Upper lobe of left lung (tissue), 6 donors: Measurements from ENCODE around the gene OR10A6. TPM values are rescaled to one million over a fixed set of nuclear protein-coding genes. Genes with fewer than 3 reads are reported as not detected.

ENCODE experiments used
- ATAC-seq, 2 donors: fragments of 200-7000 bp; cut with Tn5 transposase; one replicate each; pipeline ENCODE4 v1.9.1; 2022; ENCODE audit warnings: mild to moderate bottlenecking in 2 of 2, moderate library complexity in 2 of 2; ENCODE audit not compliant: low FRiP score in 2 of 2
- DNase-seq, 2 donors: peaks; one replicate each; pipeline ENCODE4 v3.0.0-alpha.2; 2019 to 2020
- H3K27ac ChIP-seq, 4 donors: fragments of 200-600 bp; sonication (generic); one replicate each; pipeline ENCODE4 v1.5.1; 2016 to 2019
- H3K27me3 ChIP-seq, 4 donors: fragments of 200-600 bp; sonication (generic); one replicate each; pipeline ENCODE4 v1.5.1; 2017 to 2019
- H3K36me3 ChIP-seq, 4 donors: fragments of 200-600 bp; sonication (generic); one replicate each; pipeline ENCODE4 v1.5.1; 2016 to 2019
- H3K4me1 ChIP-seq, 4 donors: fragments of 200-600 bp; sonication (generic); one replicate each; pipeline ENCODE4 v1.5.1; 2018 to 2019
- H3K4me3 ChIP-seq, 4 donors: fragments of 200-600 bp; sonication (generic); one replicate each; pipeline ENCODE4 v1.5.1; 2017 to 2019; ENCODE audit warnings: mild to moderate bottlenecking in 2 of 4, moderate library complexity in 1 of 4
- H3K9me3 ChIP-seq, 4 donors: fragments of 200-600 bp; sonication (generic); one replicate each; pipeline ENCODE4 v1.5.1; 2018 to 2019
- EP300 ChIP-seq, 4 donors: sonication (generic); formaldehyde crosslinking; IDR thresholded peaks; one replicate each; pipeline ENCODE4 v1.5.1; 2017; ENCODE audit warnings: antibody characterized with exemption in 4 of 4, control low read depth in 2 of 4
- POLR2A ChIP-seq, 4 donors: fragments of 450-650 bp; IDR thresholded peaks; one replicate each; pipeline ENCODE4 v1.5.1; 2016 to 2017; ENCODE audit warnings: antibody characterized with exemption in 4 of 4, mild to moderate bottlenecking in 2 of 4
- POLR2AphosphoS5 ChIP-seq, 2 donors: sonication (generic); formaldehyde crosslinking; IDR thresholded peaks; one replicate each; pipeline ENCODE4 v1.5.1; 2017; ENCODE audit warnings: antibody characterized with exemption in 2 of 2
- WGBS, 2 donors: methylation state at CpG; one replicate each; pipeline ENCODE4 v1.1.5; 2017 to 2018; 5-methylcytosine and 5-hydroxymethylcytosine counted together
- total RNA-seq, 6 donors: library from RNA; depleted of rRNA in 4 of 6; stranded (reverse); fragments of >200 nt in 4 of 6; gene quantifications; one replicate each; pipeline versions ENCODE4 v1.1.0 to v1.2.1, GENCODE V29; 2016 to 2021
- TF ChIP-seq, protein P1 (sequence below), 6 experiments: fragments of 450-650 bp in 4 of 6; fragments of 200-600 bp in 2 of 6; sonication (generic) in 2 of 6; IDR thresholded peaks; one replicate each; pipeline ENCODE4 v1.5.1; 2016 to 2019; ENCODE audit warnings: antibody characterized with exemption in 6 of 6
- donor health status: DM: no; HTN: no; CAD: no; lungs with moderate emphysema.
- donor health status: DM: no; HTN: yes; CAD: no; lungs with severe emphysema.

The OR10A6 gene
- total RNA-seq, 6 donors from 2014 or later = not detected

DNA sequence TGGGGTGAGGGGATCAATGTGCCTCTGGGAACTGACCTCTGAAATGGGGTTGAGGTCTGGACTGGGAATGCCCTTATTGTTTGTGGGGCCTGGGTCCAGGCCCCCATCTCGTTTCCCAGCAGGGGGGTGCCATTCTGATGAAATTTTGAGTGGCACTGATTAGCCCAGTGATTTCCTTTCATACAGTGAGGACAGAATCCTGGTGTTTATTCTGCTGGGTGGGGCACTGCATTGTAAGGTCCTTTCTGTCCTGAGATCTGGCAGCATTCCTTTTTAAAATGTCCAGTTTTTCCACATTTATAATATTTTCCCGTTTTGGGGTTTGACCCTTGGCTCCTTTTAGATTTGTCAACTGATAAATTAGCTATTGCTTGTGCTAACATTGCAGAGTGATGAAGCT is 27.1 kb downstream of the OR10A6 start:
- no peak for ATAC-seq
- no peak overlapping the region for H3K27ac ChIP-seq
- no peaks in the 10 kb centered on the region for H3K27me3 ChIP-seq
- peak overlapping the region in 2 of 4 donors; percentile 4 to 33 for H3K4me3 ChIP-seq
- no peaks in the 10 kb centered on the region for H3K36me3 ChIP-seq
- WGBS, 2 donors = 24 to 32% methylated on average over 2 of the region's 2 CpGs
- H3K4me1 ChIP-seq = no peaks in the 10 kb centered on the region
- H3K9me3 ChIP-seq = no peaks in the 10 kb centered on the region
- no peak for DNase-seq
- TF ChIP-seq POLR2A (IDR thresholded peaks at IDR 0.05) (no peak), EP300 (IDR thresholded peaks at IDR 0.05) (no peak), POLR2AphosphoS5 (IDR thresholded peaks at IDR 0.05) (no peak)
- TF ChIP-seq, protein P1, sequence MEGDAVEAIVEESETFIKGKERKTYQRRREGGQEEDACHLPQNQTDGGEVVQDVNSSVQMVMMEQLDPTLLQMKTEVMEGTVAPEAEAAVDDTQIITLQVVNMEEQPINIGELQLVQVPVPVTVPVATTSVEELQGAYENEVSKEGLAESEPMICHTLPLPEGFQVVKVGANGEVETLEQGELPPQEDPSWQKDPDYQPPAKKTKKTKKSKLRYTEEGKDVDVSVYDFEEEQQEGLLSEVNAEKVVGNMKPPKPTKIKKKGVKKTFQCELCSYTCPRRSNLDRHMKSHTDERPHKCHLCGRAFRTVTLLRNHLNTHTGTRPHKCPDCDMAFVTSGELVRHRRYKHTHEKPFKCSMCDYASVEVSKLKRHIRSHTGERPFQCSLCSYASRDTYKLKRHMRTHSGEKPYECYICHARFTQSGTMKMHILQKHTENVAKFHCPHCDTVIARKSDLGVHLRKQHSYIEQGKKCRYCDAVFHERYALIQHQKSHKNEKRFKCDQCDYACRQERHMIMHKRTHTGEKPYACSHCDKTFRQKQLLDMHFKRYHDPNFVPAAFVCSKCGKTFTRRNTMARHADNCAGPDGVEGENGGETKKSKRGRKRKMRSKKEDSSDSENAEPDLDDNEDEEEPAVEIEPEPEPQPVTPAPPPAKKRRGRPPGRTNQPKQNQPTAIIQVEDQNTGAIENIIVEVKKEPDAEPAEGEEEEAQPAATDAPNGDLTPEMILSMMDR (IDR thresholded peaks at IDR 0.05) = no peak

DNA sequence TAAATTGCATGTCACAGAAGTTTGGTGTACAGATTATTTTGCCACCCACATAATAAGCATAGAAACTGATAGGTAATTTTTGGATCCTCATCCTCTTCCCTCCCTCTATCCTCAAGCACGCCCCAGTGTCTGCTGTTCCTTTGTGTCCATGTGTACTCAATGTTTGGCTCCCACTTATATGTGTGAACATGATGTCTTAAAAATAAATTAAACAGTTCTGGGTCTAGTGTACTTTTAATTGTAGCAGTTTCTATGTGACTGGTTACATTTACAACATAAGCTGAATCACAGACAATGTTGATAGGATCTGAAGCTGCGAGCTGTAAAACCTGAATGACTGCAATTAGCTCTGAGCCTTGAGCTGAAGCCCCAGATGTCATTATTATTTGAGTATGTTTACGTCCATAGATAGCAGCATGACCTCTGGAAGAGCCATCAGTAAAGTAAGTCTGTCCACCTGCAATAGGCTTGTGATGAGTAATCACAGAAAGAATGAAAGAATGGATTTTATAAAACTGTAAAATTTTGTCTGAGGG is 29.7 kb downstream of the OR10A6 start:
- H3K9me3 ChIP-seq = no peaks in the 10 kb centered on the region
- DNase-seq (no peak), ATAC-seq (no peak)
- no peaks in the 10 kb centered on the region for H3K27me3 ChIP-seq
- TF ChIP-seq POLR2AphosphoS5 (IDR thresholded peaks at IDR 0.05) (no peak), POLR2A (IDR thresholded peaks at IDR 0.05) (no peak), EP300 (IDR thresholded peaks at IDR 0.05) (no peak)
- TF ChIP-seq, protein P1 (IDR thresholded peaks at IDR 0.05) = no peak
- 57 to 59% methylated on average over 3 of the region's 3 CpGs for WGBS, 2 donors
- H3K27ac ChIP-seq = no peak overlapping the region
- no peaks in the 10 kb centered on the region for H3K36me3 ChIP-seq
- H3K4me3 ChIP-seq = no peak overlapping the region
- no peaks in the 10 kb centered on the region for H3K4me1 ChIP-seq

DNA sequence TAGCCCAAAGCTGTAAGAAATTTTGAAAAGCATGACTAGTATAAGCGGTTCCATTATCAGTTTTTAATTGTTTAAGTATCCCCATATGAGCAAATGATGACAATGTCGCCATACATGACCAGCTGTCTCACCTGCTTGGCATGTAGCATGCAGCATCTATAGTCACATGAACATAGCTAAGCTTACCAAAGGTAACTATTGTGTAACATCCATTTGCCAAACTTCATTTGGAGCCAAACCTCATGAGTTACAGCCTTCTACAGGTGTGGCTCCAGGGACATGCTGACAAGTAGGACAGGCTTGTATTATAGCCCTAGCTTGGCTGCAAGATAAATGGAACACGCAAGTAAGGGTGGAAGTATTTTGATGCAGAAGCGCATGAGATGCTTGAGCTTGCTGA is 30.4 kb downstream of the OR10A6 start:
- Histone ChIP-seq H3K27me3 (no peaks in the 10 kb centered on the region), H3K27ac (no peak overlapping the region), H3K36me3 (no peaks in the 10 kb centered on the region), H3K4me1 (no peaks in the 10 kb centered on the region), H3K9me3 (no peaks in the 10 kb centered on the region), H3K4me3 (no peak overlapping the region)
- TF ChIP-seq EP300 (IDR thresholded peaks at IDR 0.05) (no peak), POLR2A (IDR thresholded peaks at IDR 0.05) (no peak), POLR2AphosphoS5 (IDR thresholded peaks at IDR 0.05) (no peak)
- TF ChIP-seq, protein P1 (IDR thresholded peaks at IDR 0.05) = no peak
- DNase-seq = no peak
- no peak for ATAC-seq
- 92 to 94% methylated on average over 4 of the region's 4 CpGs for WGBS, 2 donors

DNA sequence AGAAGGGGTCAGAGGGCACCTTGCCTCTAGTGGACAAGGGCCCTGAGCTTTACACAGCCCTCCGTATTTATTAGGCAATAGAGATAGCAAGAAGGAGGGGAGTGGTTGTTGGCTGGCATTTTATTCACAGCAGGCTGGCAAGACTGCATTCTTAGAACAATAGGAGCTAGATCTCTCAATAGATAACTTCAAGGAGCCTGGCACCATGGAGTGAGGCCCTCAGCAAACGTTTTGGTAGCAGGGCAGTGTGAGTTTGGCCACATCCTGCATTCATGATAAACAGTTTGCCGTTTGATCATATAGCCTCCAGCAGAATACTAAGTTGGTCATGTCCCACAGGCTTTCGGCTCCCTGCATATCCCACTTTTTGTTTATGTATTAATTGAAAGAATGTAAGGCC is 31.6 kb downstream of the OR10A6 start:
- Histone ChIP-seq H3K27ac (no peak overlapping the region), H3K36me3 (no peaks in the 10 kb centered on the region), H3K4me1 (no peaks in the 10 kb centered on the region), H3K27me3 (no peaks in the 10 kb centered on the region), H3K4me3 (no peak overlapping the region), H3K9me3 (no peaks in the 10 kb centered on the region)
- TF ChIP-seq POLR2AphosphoS5 (IDR thresholded peaks at IDR 0.05) = no peak
- TF ChIP-seq, protein P1 (IDR thresholded peaks at IDR 0.05) = no peak
- 50 to 56% methylated on average over 4 of the region's 4 CpGs for WGBS, 2 donors
- ATAC-seq (no peak), DNase-seq (no peak)

DNA sequence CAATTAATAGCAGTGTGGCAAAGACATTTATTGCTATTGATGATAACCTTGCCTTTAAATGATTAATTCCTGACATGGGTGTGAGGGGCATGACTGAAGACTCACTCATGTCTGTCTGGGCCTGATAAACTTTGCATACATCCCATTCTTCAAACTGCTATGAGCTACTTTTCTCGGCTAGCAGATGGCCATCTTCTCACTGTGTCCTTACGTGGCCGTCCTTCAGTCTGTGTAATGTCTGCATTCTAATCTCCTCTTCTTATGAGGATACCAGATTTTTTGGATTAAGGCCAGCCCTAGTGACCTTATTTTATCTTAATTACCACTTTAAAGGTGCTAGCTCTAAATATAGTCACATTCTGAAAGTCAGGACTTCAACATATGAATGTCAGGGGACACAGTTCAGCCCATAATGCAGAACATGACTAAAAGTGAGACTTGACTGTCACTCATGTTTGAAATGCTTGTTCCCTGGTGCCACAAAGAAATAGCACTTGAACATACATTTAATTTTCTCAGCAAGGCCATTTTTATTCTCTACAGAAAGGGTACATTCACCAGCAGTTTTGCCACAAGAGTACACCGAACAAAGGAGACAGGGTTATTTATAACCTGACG is 32.3 kb downstream of the OR10A6 start:
- no peak overlapping the region for H3K4me3 ChIP-seq
- TF ChIP-seq POLR2A (IDR thresholded peaks at IDR 0.05) = no peak
- TF ChIP-seq EP300 (IDR thresholded peaks at IDR 0.05) = no peak
- TF ChIP-seq, protein P1 (IDR thresholded peaks at IDR 0.05) = no peak
- TF ChIP-seq POLR2AphosphoS5 (IDR thresholded peaks at IDR 0.05) = no peak
- ATAC-seq = no peak
- no peak overlapping the region for H3K27ac ChIP-seq
- peaks cover 0 to under 1% (median 0%) of the 10 kb centered on the region in 4 donors for H3K4me1 ChIP-seq
- 80 to 81% methylated on average over 5 of the region's 5 CpGs for WGBS, 2 donors
- H3K9me3 ChIP-seq = no peaks in the 10 kb centered on the region
- no peaks in the 10 kb centered on the region for H3K27me3 ChIP-seq
- H3K36me3 ChIP-seq = no peaks in the 10 kb centered on the region
- DNase-seq = no peak
